ENCODE data around the gene CLDN19.

Gene CLDN19

DNA sequence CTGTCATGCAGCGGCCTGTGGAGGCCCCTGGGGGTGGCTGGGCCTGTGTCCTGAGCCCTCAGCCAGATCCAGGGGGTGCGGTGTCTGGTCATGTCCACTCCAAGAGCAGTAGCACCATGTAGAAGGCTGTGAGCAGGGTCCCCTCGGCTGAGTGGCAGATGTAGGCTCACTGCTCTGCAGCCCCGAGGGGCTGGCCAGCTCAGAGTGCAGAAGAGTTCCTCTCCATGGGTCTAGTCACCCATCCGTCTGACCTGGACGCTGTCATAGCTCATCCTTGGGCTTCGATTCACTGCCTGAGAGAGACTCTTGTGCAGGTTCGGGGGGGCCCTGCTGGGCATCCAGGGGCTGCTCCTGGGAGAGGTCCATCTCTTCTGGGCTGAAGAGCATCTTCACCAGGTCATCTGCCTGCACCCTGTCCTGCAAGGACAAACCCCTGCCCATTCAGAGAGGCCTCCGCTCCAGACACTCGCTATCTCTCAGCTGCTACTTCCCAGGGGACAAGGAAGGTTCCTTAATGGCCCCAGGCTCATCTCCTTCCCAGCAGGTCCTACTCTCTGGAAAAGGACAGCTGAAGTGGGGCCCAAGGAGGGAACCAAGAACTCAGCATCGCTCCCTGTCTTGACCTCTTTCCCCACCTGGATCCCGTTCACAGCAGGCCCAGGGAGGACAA, 6.5 kb upstream of the CLDN19 start:
- Histone ChIP-seq H3K27me3 (no peaks in the 10 kb centered on the region), H3K27ac (no peak overlapping the region), H3K4me3 (no peak overlapping the region), H3K9me3 (no peaks in the 10 kb centered on the region), H3K4me1 (no peaks in the 10 kb centered on the region), H3K36me3 (peaks cover 22 to 60% (median 46%) of the 10 kb centered on the region in 3 donors)
- no peak for DNase-seq
- intact Hi-C loops (cut with DNase I; ENCODE audit: low total_unique reads): loop anchor here (10.0 kb wide), 1 partner anchor 162 kb away; no protein-coding TSS in a partner anchor
- no peak for TF ChIP-seq CTCF (IDR thresholded peaks at IDR 0.05)

DNA sequence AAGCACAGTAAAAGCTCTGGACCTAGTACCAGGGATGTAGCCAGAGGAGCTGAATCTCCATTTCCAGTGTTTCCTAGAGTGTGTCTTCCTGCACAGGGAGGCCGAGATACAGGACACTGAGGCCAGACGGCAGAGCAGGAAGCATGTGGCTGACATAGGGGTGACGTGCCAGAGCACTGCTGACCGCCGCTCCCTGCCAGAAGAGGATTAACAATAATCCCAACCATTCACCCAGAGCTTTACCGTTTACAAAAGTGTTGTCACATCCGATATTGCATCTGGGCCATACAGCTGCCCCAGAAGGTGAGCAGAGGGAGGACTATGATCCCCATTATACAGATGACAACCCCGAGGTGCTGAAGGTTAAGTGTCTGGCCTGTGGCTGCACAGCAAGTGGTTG, 5.8 kb upstream of the CLDN19 start:
- Histone ChIP-seq H3K4me1 (no peaks in the 10 kb centered on the region), H3K4me3 (no peak overlapping the region), H3K9me3 (no peaks in the 10 kb centered on the region), H3K36me3 (peaks cover 20 to 59% (median 46%) of the 10 kb centered on the region in 3 donors), H3K27ac (no peak overlapping the region), H3K27me3 (no peaks in the 10 kb centered on the region)
- no peak for DNase-seq
- no peak for TF ChIP-seq CTCF (IDR thresholded peaks at IDR 0.05)
- intact Hi-C loops (cut with DNase I; ENCODE audit: low total_unique reads): loop anchor here (10.0 kb wide), 1 partner anchor 161 kb away; no protein-coding TSS in a partner anchor

GRCh38 chr1:42744148-42744413, 4.0 kb upstream of the CLDN19 start:
- TF ChIP-seq CTCF (IDR thresholded peaks at IDR 0.05): no peak
- Histone ChIP-seq H3K4me1 (no peaks in the 10 kb centered on the region), H3K27ac (no peak overlapping the region), H3K36me3 (peaks cover 10 to 43% (median 33%) of the 10 kb centered on the region in 3 donors), H3K27me3 (no peaks in the 10 kb centered on the region), H3K9me3 (no peaks in the 10 kb centered on the region), H3K4me3 (no peak overlapping the region)
- no peak for DNase-seq
- intact Hi-C loops (cut with DNase I; ENCODE audit: low total_unique reads): loop anchor here (10.0 kb wide), 1 partner anchor 159 kb away; no protein-coding TSS in a partner anchor

GRCh38 chr1:42743317-42744147, 3.5 kb upstream of the CLDN19 start:
- Histone ChIP-seq H3K4me1 (no peaks in the 10 kb centered on the region), H3K4me3 (no peak overlapping the region), H3K27ac (no peak overlapping the region), H3K27me3 (no peaks in the 10 kb centered on the region), H3K9me3 (no peaks in the 10 kb centered on the region), H3K36me3 (peaks cover 8 to 37% (median 28%) of the 10 kb centered on the region in 3 donors)
- TF ChIP-seq CTCF (IDR thresholded peaks at IDR 0.05): no peak
- DNase-seq: no peak
- intact Hi-C loops (cut with DNase I; ENCODE audit: low total_unique reads): loop anchor here (10.0 kb wide), 1 partner anchor 159 kb away; no protein-coding TSS in a partner anchor

- Histone ChIP-seq H3K4me1 (no peaks in the 10 kb centered on the region), H3K9me3 (no peaks in the 10 kb centered on the region), H3K27me3 (no peaks in the 10 kb centered on the region), H3K4me3 (no peak overlapping the region), H3K27ac (no peak overlapping the region), H3K36me3 (peaks cover 7 to 30% (median 20%) of the 10 kb centered on the region in 3 donors)
- TF ChIP-seq CTCF (IDR thresholded peaks at IDR 0.05): no peak
- no peak for DNase-seq
- intact Hi-C loops (cut with DNase I; ENCODE audit: low total_unique reads): loop anchor here (10.0 kb wide), 1 partner anchor 158 kb away; no protein-coding TSS in a partner anchor
Measured at GRCh38 chr1:42742617-42743316, 2.7 kb upstream of the CLDN19 start.
